Right atrium auricular region (tissue), 2 donors: Measurements from ENCODE around the gene GBF1. TPM values are rescaled to one million over a fixed set of nuclear protein-coding genes. Genes with fewer than 3 reads are reported as not detected.

ENCODE experiments used
- DNase-seq: peaks from one replicate; pipeline ENCODE4 v3.0.0-alpha.2; 2019; ENCODE audit warnings: low spot score
- H3K27ac ChIP-seq, 2 donors: fragments of 200-600 bp; sonication (generic); 1 replicate in 1 of 2; 2 replicates in 1 of 2; pipeline ENCODE4 v1.5.1; 2016 to 2019
- H3K27me3 ChIP-seq, 2 donors: fragments of 200-600 bp; sonication (generic); one replicate each; pipeline versions ENCODE4 v1.5.1 to v1.6.0; 2017 to 2019
- H3K36me3 ChIP-seq: fragments of 200-600 bp; sonication (generic); one replicate; pipeline ENCODE4 v1.5.1; 2016
- H3K4me1 ChIP-seq, 2 donors: fragments of 200-600 bp; sonication (generic); one replicate each; pipeline versions ENCODE4 v1.5.1 to v1.6.0; 2017 to 2019
- H3K4me3 ChIP-seq, 2 donors: fragments of 200-600 bp; sonication (generic); 1 replicate in 1 of 2; 2 replicates in 1 of 2; pipeline ENCODE4 v1.5.1; 2017 to 2019; ENCODE audit warnings: mild to moderate bottlenecking in 1 of 2, moderate library complexity in 1 of 2
- H3K9me3 ChIP-seq, 2 donors: fragments of 200-600 bp; sonication (generic); one replicate each; pipeline ENCODE4 v1.5.1; 2019
- total RNA-seq, 2 donors: library from RNA; depleted of rRNA; stranded (reverse); fragments of >200 nt; gene quantifications; one replicate each; pipeline ENCODE4 v1.1.0, GENCODE V29; 2016
- TF ChIP-seq, protein P1 (sequence below), 2 donors: fragments of 200-600 bp; sonication (generic); IDR thresholded peaks; one replicate each; pipeline ENCODE4 v1.5.1; 2019; ENCODE audit warnings: antibody characterized with exemption in 2 of 2

Gene GBF1
- total RNA-seq, 2 donors from 2014 or later, result 38.5 to 38.9 TPM

DNA sequence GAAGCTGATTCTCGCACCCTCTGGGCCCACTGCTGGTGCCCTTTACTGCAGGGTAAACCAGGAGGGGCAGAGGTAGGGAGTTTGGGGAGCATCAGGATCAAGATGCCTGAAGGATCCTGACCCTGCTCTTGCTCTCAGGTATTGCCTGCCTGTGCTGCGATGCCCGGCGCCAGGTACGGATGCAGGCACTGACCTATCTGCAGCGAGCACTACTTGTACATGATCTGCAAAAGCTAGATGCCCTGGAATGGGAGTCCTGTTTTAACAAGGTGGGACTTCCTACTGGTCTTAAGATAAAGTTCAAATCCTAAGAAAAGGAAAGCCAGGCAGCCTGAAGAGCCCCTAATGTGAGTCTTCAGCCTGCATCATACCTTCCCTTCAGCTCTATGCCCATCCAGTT lies 134.1 kb downstream of the GBF1 start:
- H3K4me1 ChIP-seq, result no peaks in the 10 kb centered on the region
- no peak overlapping the region for H3K4me3 ChIP-seq
- no peaks in the 10 kb centered on the region for H3K9me3 ChIP-seq
- H3K36me3 ChIP-seq, result peaks cover 78% of the 10 kb centered on the region
- DNase-seq, result no peak
- no peaks in the 10 kb centered on the region for H3K27me3 ChIP-seq
- H3K27ac ChIP-seq, result no peak overlapping the region
- TF ChIP-seq, protein P1, sequence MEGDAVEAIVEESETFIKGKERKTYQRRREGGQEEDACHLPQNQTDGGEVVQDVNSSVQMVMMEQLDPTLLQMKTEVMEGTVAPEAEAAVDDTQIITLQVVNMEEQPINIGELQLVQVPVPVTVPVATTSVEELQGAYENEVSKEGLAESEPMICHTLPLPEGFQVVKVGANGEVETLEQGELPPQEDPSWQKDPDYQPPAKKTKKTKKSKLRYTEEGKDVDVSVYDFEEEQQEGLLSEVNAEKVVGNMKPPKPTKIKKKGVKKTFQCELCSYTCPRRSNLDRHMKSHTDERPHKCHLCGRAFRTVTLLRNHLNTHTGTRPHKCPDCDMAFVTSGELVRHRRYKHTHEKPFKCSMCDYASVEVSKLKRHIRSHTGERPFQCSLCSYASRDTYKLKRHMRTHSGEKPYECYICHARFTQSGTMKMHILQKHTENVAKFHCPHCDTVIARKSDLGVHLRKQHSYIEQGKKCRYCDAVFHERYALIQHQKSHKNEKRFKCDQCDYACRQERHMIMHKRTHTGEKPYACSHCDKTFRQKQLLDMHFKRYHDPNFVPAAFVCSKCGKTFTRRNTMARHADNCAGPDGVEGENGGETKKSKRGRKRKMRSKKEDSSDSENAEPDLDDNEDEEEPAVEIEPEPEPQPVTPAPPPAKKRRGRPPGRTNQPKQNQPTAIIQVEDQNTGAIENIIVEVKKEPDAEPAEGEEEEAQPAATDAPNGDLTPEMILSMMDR (IDR thresholded peaks at IDR 0.05), result no peak

GRCh38 chr10:102381983-102382382 lies 136.7 kb downstream of the GBF1 start:
- DNase-seq, result no peak

GRCh38 chr10:102382871-102383270 lies 137.5 kb downstream of the GBF1 start:
- H3K36me3 ChIP-seq, result peaks cover 49% of the 10 kb centered on the region
- no peak overlapping the region for H3K4me3 ChIP-seq
- DNase-seq, result no peak

More at GRCh38 chr10:102381983-102382382, 136.7 kb downstream of the GBF1 start:
- H3K9me3 ChIP-seq, result no peaks in the 10 kb centered on the region
- H3K36me3 ChIP-seq, result peaks cover 57% of the 10 kb centered on the region
- H3K27me3 ChIP-seq, result no peaks in the 10 kb centered on the region
- H3K4me1 ChIP-seq, result no peaks in the 10 kb centered on the region
- no peak overlapping the region for H3K4me3 ChIP-seq
- TF ChIP-seq, protein P1 (IDR thresholded peaks at IDR 0.05), result no peak
- no peak overlapping the region for H3K27ac ChIP-seq

GRCh38 chr10:102384053-102384452 lies 138.7 kb downstream of the GBF1 start:
- Histone ChIP-seq H3K4me3 (no peak overlapping the region), H3K27me3 (no peaks in the 10 kb centered on the region), H3K4me1 (no peaks in the 10 kb centered on the region), H3K9me3 (no peaks in the 10 kb centered on the region), H3K27ac (no peak overlapping the region), H3K36me3 (peaks cover 41% of the 10 kb centered on the region)
- TF ChIP-seq, protein P1 (IDR thresholded peaks at IDR 0.05), result no peak
- DNase-seq, result no peak

More at GRCh38 chr10:102382871-102383270, 137.5 kb downstream of the GBF1 start:
- no peaks in the 10 kb centered on the region for H3K27me3 ChIP-seq
- H3K4me1 ChIP-seq, result no peaks in the 10 kb centered on the region
- no peaks in the 10 kb centered on the region for H3K9me3 ChIP-seq
- H3K27ac ChIP-seq, result no peak overlapping the region
- TF ChIP-seq, protein P1 (IDR thresholded peaks at IDR 0.05), result no peak

GRCh38 chr10:102384606-102385429 lies 139.5 kb downstream of the GBF1 start:
- TF ChIP-seq, protein P1 (IDR thresholded peaks at IDR 0.05), result no peak
- Histone ChIP-seq H3K4me3 (no peak overlapping the region), H3K9me3 (no peaks in the 10 kb centered on the region), H3K27me3 (no peaks in the 10 kb centered on the region), H3K4me1 (no peaks in the 10 kb centered on the region), H3K27ac (no peak overlapping the region), H3K36me3 (peaks cover 33% of the 10 kb centered on the region)
- DNase-seq, result no peak
